Measurements from ENCODE around the gene USH1C. TPM values are rescaled to one million over a fixed set of nuclear protein-coding genes. Genes with fewer than 3 reads are reported as not detected.

USH1C gene
- total RNA-seq, 4 donors from 2014 or later: not detected

GRCh38 chr11:17541330-17541885 lies 2.8 kb downstream of the USH1C start:
- WGBS: 79% methylated on average over 4 of the region's 4 CpGs

GRCh38 chr11:17540807-17541206 lies 3.4 kb downstream of the USH1C start:
- no peak for DNase-seq (ENCODE audit: extremely low spot score)
- Histone ChIP-seq H3K27me3 (peaks cover 0 to 33% (median 0%) of the 10 kb centered on the region in 4 donors), H3K27ac (replicated peaks in 1 of 4) (no peak overlapping the region), H3K36me3 (no peaks in the 10 kb centered on the region), H3K4me3 (no peak overlapping the region), H3K9me3 (no peaks in the 10 kb centered on the region), H3K4me1 (peaks cover 3 to 9% (median 8%) of the 10 kb centered on the region in 4 donors)
- 73% methylated on average over 4 of the region's 4 CpGs for WGBS
- intact Hi-C loops (cut with DNase I): no loop called here
- TF ChIP-seq CTCF (IDR thresholded peaks at IDR 0.05) (no peak), POLR2AphosphoS5 (IDR thresholded peaks at IDR 0.05) (no peak), POLR2A (IDR thresholded peaks at IDR 0.05; ENCODE audit: low read depth) (no peak), EP300 (IDR thresholded peaks at IDR 0.05) (no peak)

More at GRCh38 chr11:17541330-17541885, 2.8 kb downstream of the USH1C start:
- peaks cover 0 to 39% (median 0%) of the 10 kb centered on the region in 4 donors for H3K27me3 ChIP-seq
- H3K4me1 ChIP-seq: peaks cover 3 to 9% (median 8%) of the 10 kb centered on the region in 4 donors
- TF ChIP-seq EP300 (IDR thresholded peaks at IDR 0.05): no peak
- TF ChIP-seq POLR2AphosphoS5 (IDR thresholded peaks at IDR 0.05): no peak
- no peak for TF ChIP-seq POLR2A (IDR thresholded peaks at IDR 0.05; ENCODE audit: low read depth)
- no peak for TF ChIP-seq CTCF (IDR thresholded peaks at IDR 0.05)
- intact Hi-C loops (cut with DNase I): no loop called here
- H3K27ac ChIP-seq (replicated peaks in 1 of 4): no peak overlapping the region
- DNase-seq (ENCODE audit: extremely low spot score): no peak
- H3K36me3 ChIP-seq: no peaks in the 10 kb centered on the region
- no peak overlapping the region for H3K4me3 ChIP-seq
- H3K9me3 ChIP-seq: no peaks in the 10 kb centered on the region

- WGBS: 70% methylated on average over 3 of the region's 3 CpGs
- H3K4me1 ChIP-seq: peaks cover 0 to under 1% (median 0%) of the 10 kb centered on the region in 4 donors
- peaks cover 0 to 21% (median 0%) of the 10 kb centered on the region in 4 donors for H3K27me3 ChIP-seq
- TF ChIP-seq POLR2A (IDR thresholded peaks at IDR 0.05; ENCODE audit: low read depth) (no peak), CTCF (IDR thresholded peaks at IDR 0.05) (no peak), POLR2AphosphoS5 (IDR thresholded peaks at IDR 0.05) (no peak), EP300 (IDR thresholded peaks at IDR 0.05) (no peak)
- H3K27ac ChIP-seq (replicated peaks in 1 of 4): no peak overlapping the region
- DNase-seq (ENCODE audit: extremely low spot score): no peak
- H3K4me3 ChIP-seq: no peak overlapping the region
- H3K9me3 ChIP-seq: no peaks in the 10 kb centered on the region
- intact Hi-C loops (cut with DNase I): no loop called here
- H3K36me3 ChIP-seq: no peaks in the 10 kb centered on the region
These were observed 5.5 kb downstream of the USH1C start for GRCh38 chr11:17538731-17539130.

- no peak overlapping the region for H3K27ac ChIP-seq (replicated peaks in 1 of 4)
- TF ChIP-seq POLR2A (IDR thresholded peaks at IDR 0.05; ENCODE audit: low read depth) (no peak), POLR2AphosphoS5 (IDR thresholded peaks at IDR 0.05) (no peak), EP300 (IDR thresholded peaks at IDR 0.05) (no peak)
- H3K4me1 ChIP-seq: no peaks in the 10 kb centered on the region
- intact Hi-C loops (cut with DNase I): no loop called here
- no peak overlapping the region for H3K4me3 ChIP-seq
- H3K9me3 ChIP-seq: no peaks in the 10 kb centered on the region
- peaks cover 0 to 23% (median 0%) of the 10 kb centered on the region in 4 donors for H3K27me3 ChIP-seq
- WGBS: 94% methylated on average over 1 of the region's 1 CpG
- no peaks in the 10 kb centered on the region for H3K36me3 ChIP-seq
- DNase-seq (ENCODE audit: extremely low spot score): no peak
These were observed 6.2 kb downstream of the USH1C start for GRCh38 chr11:17538054-17538453.

GRCh38 chr11:17537261-17537660 lies 7.0 kb downstream of the USH1C start:
- 92% methylated on average over 8 of the region's 8 CpGs for WGBS
- Histone ChIP-seq H3K9me3 (no peaks in the 10 kb centered on the region), H3K36me3 (no peaks in the 10 kb centered on the region), H3K27me3 (peaks cover 0 to 24% (median 0%) of the 10 kb centered on the region in 4 donors), H3K27ac (replicated peaks in 1 of 4) (no peak overlapping the region), H3K4me3 (no peak overlapping the region), H3K4me1 (no peaks in the 10 kb centered on the region)
- intact Hi-C loops (cut with DNase I): no loop called here
- no peak for DNase-seq (ENCODE audit: extremely low spot score)
- TF ChIP-seq POLR2A (IDR thresholded peaks at IDR 0.05; ENCODE audit: low read depth) (no peak), CTCF (IDR thresholded peaks at IDR 0.05) (no peak), POLR2AphosphoS5 (IDR thresholded peaks at IDR 0.05) (no peak), EP300 (IDR thresholded peaks at IDR 0.05) (no peak)
